C4-2B (cell line): ENCODE measurements around the gene SIRT4.

ENCODE experiments used
- ZFX ChIP-seq: fragments of 450-650 bp; IDR thresholded peaks from 2 replicates; pipeline ENCODE4 v1.6.1; 2017
- TF ChIP-seq, protein P1 (sequence below): fragments of 450-650 bp; conservative IDR thresholded peaks from 2 replicates; pipeline ENCODE4 v1.5.1; 2017; ENCODE audit warnings: mild to moderate bottlenecking

DNA sequence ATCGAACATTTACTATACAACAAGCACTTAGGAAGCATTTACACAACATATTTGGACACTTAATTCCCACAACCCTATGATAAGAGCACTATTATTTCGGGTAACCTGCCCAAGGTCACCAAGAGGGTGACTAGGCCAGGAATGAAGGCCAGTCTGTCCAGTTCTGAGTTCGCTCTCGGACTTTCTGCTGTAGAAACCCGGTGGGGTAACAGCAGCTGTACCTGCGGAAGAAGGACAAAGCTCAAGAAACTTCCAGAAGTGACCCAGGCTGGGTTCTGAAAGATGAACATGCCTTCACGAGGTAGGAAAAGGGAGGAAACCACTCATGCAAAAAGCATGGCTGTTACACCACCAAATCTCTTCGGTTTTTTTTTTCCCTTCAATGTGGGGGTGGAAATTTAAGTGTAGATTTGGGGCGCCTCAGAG, 14.7 kb downstream of the SIRT4 start:
- TF ChIP-seq, protein P1, sequence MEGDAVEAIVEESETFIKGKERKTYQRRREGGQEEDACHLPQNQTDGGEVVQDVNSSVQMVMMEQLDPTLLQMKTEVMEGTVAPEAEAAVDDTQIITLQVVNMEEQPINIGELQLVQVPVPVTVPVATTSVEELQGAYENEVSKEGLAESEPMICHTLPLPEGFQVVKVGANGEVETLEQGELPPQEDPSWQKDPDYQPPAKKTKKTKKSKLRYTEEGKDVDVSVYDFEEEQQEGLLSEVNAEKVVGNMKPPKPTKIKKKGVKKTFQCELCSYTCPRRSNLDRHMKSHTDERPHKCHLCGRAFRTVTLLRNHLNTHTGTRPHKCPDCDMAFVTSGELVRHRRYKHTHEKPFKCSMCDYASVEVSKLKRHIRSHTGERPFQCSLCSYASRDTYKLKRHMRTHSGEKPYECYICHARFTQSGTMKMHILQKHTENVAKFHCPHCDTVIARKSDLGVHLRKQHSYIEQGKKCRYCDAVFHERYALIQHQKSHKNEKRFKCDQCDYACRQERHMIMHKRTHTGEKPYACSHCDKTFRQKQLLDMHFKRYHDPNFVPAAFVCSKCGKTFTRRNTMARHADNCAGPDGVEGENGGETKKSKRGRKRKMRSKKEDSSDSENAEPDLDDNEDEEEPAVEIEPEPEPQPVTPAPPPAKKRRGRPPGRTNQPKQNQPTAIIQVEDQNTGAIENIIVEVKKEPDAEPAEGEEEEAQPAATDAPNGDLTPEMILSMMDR = no peak
- no peak for TF ChIP-seq ZFX
